HepG2 (cell line): ENCODE data around the gene ZNF79. TPM values are rescaled to one million over a fixed set of nuclear protein-coding genes. Genes with fewer than 3 reads are reported as not detected.

ENCODE experiments used
- ATAC-seq: fragments of 200-7000 bp; cut with Tn5 transposase; 3 replicates; pipeline ENCODE4 v1.9.1; 2020; ENCODE audit warnings: mild to moderate bottlenecking, moderate library complexity
- BruUV-seq: library from RNA; stranded (reverse); fragments of 400-500 nt; replicated peaks from 2 replicates; lab custom pipeline; 2021; lab: Mats Ljungman, UMichigan
- CTCF ChIA-PET: fragments of 300-600 bp; formaldehyde crosslinking; extraction: SDS; loops from one replicate; lab custom pipeline; 2021; ENCODE audit warnings: low total read pairs, inconsistent platforms, low intra/inter-chr PET ratio; lab: Yijun Ruan, JAX
- POLR2A ChIA-PET: fragments of 350-600 bp; sonication (Branson Sonifier 250); formaldehyde crosslinking; loops from one replicate; lab custom pipeline; 2020; ENCODE audit warnings: antibody characterized with exemption, inconsistent platforms; lab: Yijun Ruan, JAX
- DNase-seq: peaks from one replicate; pipeline ENCODE4 v3.0.0-alpha.2; 2015; ENCODE audit warnings: low spot score
- FAIRE-seq: peaks from 3 replicates; lab custom pipeline; 2011; peaks lifted over from hg19 to GRCh38; lab: Jason Lieb, UNC
- H2AFZ ChIP-seq: one replicate; pipeline ENCODE4 v1.6.1; 2011; ENCODE audit warnings: low read length, inconsistent platforms
- H3K27ac ChIP-seq: fragments of 300-600 bp; 3 replicates; pipeline ENCODE4 v1.8.0; 2011; ENCODE audit warnings: mixed run types, mild to moderate bottlenecking, mixed read lengths, low read length, inconsistent platforms; ENCODE audit not compliant: insufficient read depth; ENCODE audit errors: extremely low read length
- H3K27me3 ChIP-seq, 2 experiments: fragments of 200-600 bp in 1 of 2; 2 replicates in 1 of 2; 3 replicates in 1 of 2; pipeline versions ENCODE4 v1.6.0 to v1.8.0; 2011; ENCODE audit warnings: low read length in 2 of 2, mild to moderate bottlenecking in 2 of 2, moderate library complexity in 2 of 2, inconsistent platforms in 1 of 2; ENCODE audit not compliant: insufficient read depth in 2 of 2, control insufficient read depth in 1 of 2
- H3K36me3 ChIP-seq, 2 experiments: fragments of 200-600 bp in 1 of 2; replicated peaks in 1 of 2; 2 replicates in 1 of 2; 3 replicates in 1 of 2; pipeline versions ENCODE4 v1.5.1 to v1.8.0; 2011; ENCODE audit warnings: low read length in 2 of 2, inconsistent platforms in 1 of 2; ENCODE audit not compliant: insufficient read depth in 2 of 2, control insufficient read depth in 1 of 2
- H3K4me1 ChIP-seq: 2 replicates; pipeline ENCODE4 v1.5.1; 2012; ENCODE audit warnings: low read length, inconsistent platforms; ENCODE audit not compliant: insufficient read depth
- H3K4me2 ChIP-seq: 2 replicates; pipeline ENCODE4 v1.6.0; 2011; ENCODE audit warnings: low read depth, low read length, inconsistent platforms
- H3K4me3 ChIP-seq, 3 experiments: fragments of 200-600 bp in 1 of 3; sonication (generic), shearing (Covaris generic) in 1 of 3; replicated peaks in 1 of 3; 2 replicates each; pipeline ENCODE4 v1.5.1; 2011 to 2016; ENCODE audit warnings: low read length in 3 of 3, inconsistent platforms in 2 of 3, low read depth in 2 of 3, mild to moderate bottlenecking in 2 of 3, control low read depth in 1 of 3, mixed read lengths in 1 of 3; ENCODE audit not compliant: insufficient read depth in 1 of 3
- H3K79me2 ChIP-seq: one replicate; pipeline ENCODE4 v1.6.1; 2011; ENCODE audit warnings: low read length, inconsistent platforms; ENCODE audit not compliant: insufficient read depth
- H3K9ac ChIP-seq: 2 replicates; pipeline ENCODE4 v1.6.0; 2011; ENCODE audit warnings: mild to moderate bottlenecking, low read depth, low read length, inconsistent platforms; ENCODE audit not compliant: insufficient read depth
- H3K9me3 ChIP-seq: 2 replicates; pipeline ENCODE4 v1.5.1; 2012; ENCODE audit warnings: mild to moderate bottlenecking, low read length
- H4K20me1 ChIP-seq: 2 replicates; pipeline ENCODE4 v1.6.0; 2011; ENCODE audit warnings: inconsistent platforms, mild to moderate bottlenecking, low read length, moderate library complexity; ENCODE audit not compliant: insufficient read depth
- ATF7 ChIP-seq, 2 experiments: fragments of 450-650 bp in 1 of 2; sonication (generic) in 1 of 2; formaldehyde crosslinking in 1 of 2; IDR thresholded peaks; 2 replicates each; pipeline versions ENCODE4 v1.4.0 to v1.6.1; 2016 to 2020; ENCODE audit warnings: antibody characterized with exemption in 1 of 2, mild to moderate bottlenecking in 1 of 2, missing genetic modification reagents in 1 of 2
- CHD2 ChIP-seq: IDR thresholded peaks from 2 replicates; pipeline ENCODE4 v1.6.1; 2011; ENCODE audit warnings: low read depth, low read length, improper control_type of control experiment
- CREB1 ChIP-seq, 2 experiments: fragments of 450-650 bp in 1 of 2; IDR thresholded peaks; 2 replicates each; pipeline ENCODE4 v1.6.1; 2016 to 2017; ENCODE audit warnings: control low read depth in 1 of 2, mild to moderate bottlenecking in 1 of 2, missing compliant biosample characterization in 1 of 2, missing genetic modification characterization in 1 of 2
- DBP ChIP-seq: sonication (generic); formaldehyde crosslinking; IDR thresholded peaks from 2 replicates; pipeline ENCODE4 v1.4.0; 2020; ENCODE audit warnings: missing genetic modification reagents; ENCODE audit errors: not compliant biosample characterization
- GTF3A ChIP-seq: sonication (generic); formaldehyde crosslinking; conservative IDR thresholded peaks from 2 replicates; pipeline ENCODE4 v1.4.0; 2020; ENCODE audit warnings: mild to moderate bottlenecking, missing genetic modification reagents
- MED13 ChIP-seq: sonication (generic); formaldehyde crosslinking; IDR thresholded peaks from 2 replicates; pipeline ENCODE4 v1.5.0; 2020; ENCODE audit warnings: missing genetic modification reagents
- PAXIP1 ChIP-seq: sonication (generic); formaldehyde crosslinking; conservative IDR thresholded peaks from 2 replicates; pipeline ENCODE4 v1.4.0; 2020; ENCODE audit warnings: mild to moderate bottlenecking, missing genetic modification reagents, moderate library complexity
- RBFOX2 ChIP-seq: fragments of 200-400 bp; formaldehyde crosslinking; IDR thresholded peaks from 2 replicates; pipeline ENCODE4 v1.6.1; 2017; ENCODE audit warnings: low read depth, mild to moderate bottlenecking, low read length
- RBM22 ChIP-seq: fragments of 200-400 bp; formaldehyde crosslinking; optimal IDR thresholded peaks from 2 replicates; pipeline ENCODE3; 2017; ENCODE audit warnings: mild to moderate bottlenecking, low read length, moderate library complexity
- ZBTB21 ChIP-seq: sonication (generic); formaldehyde crosslinking; IDR thresholded peaks from 2 replicates; pipeline ENCODE4 v1.4.0; 2020; ENCODE audit warnings: missing genetic modification reagents
- ZC3H13 ChIP-seq: sonication (generic); formaldehyde crosslinking; IDR thresholded peaks from 2 replicates; pipeline ENCODE4 v1.8.1; 2023; ENCODE audit warnings: mild to moderate bottlenecking, missing genetic modification reagents, moderate library complexity
- WGBS: methylation state at CpG from one replicate; pipeline ENCODE4 v1.1.6; 2017; ENCODE audit warnings: low lambda C conversion rate; 5-methylcytosine and 5-hydroxymethylcytosine counted together
- in situ Hi-C: cut with HindIII; loops from 2 replicates; pipeline ENCODE4 v1.10.0; 2017; ENCODE audit warnings: low pct_unique_long_range_greater_than_20kb; ENCODE audit not compliant: extremely low pct_ligation_motif_present
- intact Hi-C: fragments of 100-400 bp; cut with micrococcal nuclease; formaldehyde crosslinking; loops from one replicate; pipeline ENCODE4 v1.10.0; 2022; ENCODE audit not compliant: unreplicated experiment
- polyA plus RNA-seq, 8 experiments: library from polyadenylated mRNA; depleted of rRNA in 3 of 8; stranded (reverse) in 7 of 8; unstranded in 1 of 8; fragments of >200 nt; fragmentation: Illumina TruSeq in 4 of 8; extraction: Trizol in 4 of 8; gene quantifications; 2 replicates each; pipeline versions ENCODE4 v1.2.1 to v1.2.3, GENCODE V29; 2011 to 2016; ENCODE audit warnings: low read depth in 4 of 8, missing spikeins in 1 of 8, mixed read lengths in 1 of 8; ENCODE audit not compliant: insufficient read depth in 1 of 8
- total RNA-seq, 5 experiments: library from RNA; depleted of rRNA; stranded (reverse); fragments of >200 nt; fragmentation: Illumina TruSeq; extraction: Trizol; gene quantifications; 2 replicates each; pipeline ENCODE4 v1.2.3, GENCODE V29; 2016; ENCODE audit warnings: low read depth in 1 of 5

Gene ZNF79
- total and polyA plus RNA-seq, 2 of the 13 experiments (the other 11 are each of a cell fraction or from before 2014, with no cell fraction given), result 3.7 to 8.1 TPM

GRCh38 chr9:127447416-127448111, 23.4 kb downstream of the ZNF79 start:
- H3K4me1 ChIP-seq, result peaks cover 28% of the 10 kb centered on the region
- H2AFZ ChIP-seq, result no peak overlapping the region
- CTCF ChIA-PET, result no interaction called here
- no peak for ATAC-seq
- no peaks in the 10 kb centered on the region for H3K9me3 ChIP-seq
- in situ Hi-C loops (no loop called here), intact Hi-C loops (no loop called here)
- 95% methylated on average over 7 of the region's 7 CpGs for WGBS
- no peak for FAIRE-seq
- H3K4me3 ChIP-seq, result no peak overlapping the region
- H3K9ac ChIP-seq, result no peak overlapping the region
- POLR2A ChIA-PET, result interaction anchor here (0.9 to 2.3 kb wide), 4 partner anchors 8 to 51 kb away, joined by 3 to 10 read pairs (median 6); partner anchors contain the start of genes SLC2A8 and ZNF79
- H3K27me3 ChIP-seq, result no peaks in the 10 kb centered on the region; a peak in 1 of 5 replicates
- no peak for DNase-seq
- BruUV-seq, result no TSS peak
- no peak overlapping the region for H3K27ac ChIP-seq
- peaks cover 12 to 68% of the 10 kb centered on the region in 2 experiments for H3K36me3 ChIP-seq
- TF ChIP-seq ATF7 (IDR thresholded peaks at IDR 0.05) (peak; percentile 73), ATF7 (CRISPR knock-in tag; IDR thresholded peaks at IDR 0.05) (no peak), MED13 (CRISPR knock-in tag) (no peak), ZBTB21 (peak; percentile 61), RBFOX2 (peak; percentile 74), DBP (no peak), CREB1 (IDR thresholded peaks at IDR 0.05) (peak; percentile 82), CREB1 (CRISPR knock-in tag; IDR thresholded peaks at IDR 0.05) (no peak), ZC3H13 (0 out of 2 replicates have a peak, but pooled peaks have one; percentile 5), GTF3A (CRISPR knock-in tag) (no peak), RBM22 (peak; percentile 40), PAXIP1 (CRISPR knock-in tag) (no peak), CHD2 (no peak)
- peaks cover 35% of the 10 kb centered on the region for H3K79me2 ChIP-seq
- H4K20me1 ChIP-seq, result peaks cover 45% of the 10 kb centered on the region
- H3K4me2 ChIP-seq, result no peak overlapping the region
